CD4-positive, alpha-beta T cell treated with Interleukin-21 for 1 hour (primary cell): Measurements from ENCODE around the gene CEP192.

Source experiments
- DNase-seq: peaks from one replicate; pipeline ENCODE4 v3.0.0-alpha.2; 2020

Gene CEP192

GRCh38 chr18:13145636-13146190, 154.6 kb downstream of the CEP192 start:
- DNase-seq, result no peak

GRCh38 chr18:13147130-13147529, 156.0 kb downstream of the CEP192 start:
- DNase-seq, result no peak

- no peak for DNase-seq
Observed at GRCh38 chr18:13151656-13152055, 160.5 kb downstream of the CEP192 start.

GRCh38 chr18:13158428-13158827, 167.3 kb downstream of the CEP192 start:
- no peak for DNase-seq

- DNase-seq, result peak; percentile 70
Observed at GRCh38 chr18:13159579-13159978, 168.4 kb downstream of the CEP192 start.

GRCh38 chr18:13161276-13161899, 170.2 kb downstream of the CEP192 start:
- no peak for DNase-seq

- no peak for DNase-seq
Observed at GRCh38 chr18:13163167-13163927, 172.2 kb downstream of the CEP192 start.

- DNase-seq, result no peak
Observed at GRCh38 chr18:13164406-13164805, 173.2 kb downstream of the CEP192 start.

- no peak for DNase-seq
Observed at GRCh38 chr18:13165636-13166423, 174.7 kb downstream of the CEP192 start.

GRCh38 chr18:13173578-13174145, 182.5 kb downstream of the CEP192 start:
- no peak for DNase-seq
